Heart right ventricle (tissue), 16 donors: ENCODE results near the gene KCNMA1. TPM values are rescaled to one million over a fixed set of nuclear protein-coding genes. Genes with fewer than 3 reads are reported as not detected.

Source experiments
- ATAC-seq, 8 donors: fragments of 200-7000 bp; cut with Tn5 transposase; one replicate each; pipeline ENCODE4 v1.9.1; 2020; ENCODE audit warnings: mild to moderate bottlenecking in 8 of 8, moderate library complexity in 8 of 8, moderate number of reproducible peaks in 1 of 8
- DNase-seq, 2 donors: peaks; one replicate each; pipeline ENCODE4 v3.0.0-alpha.2; 2020
- H3K27ac ChIP-seq, 10 donors: fragments of 200-600 bp; sonication (generic) in 2 of 10; one replicate each; pipeline versions ENCODE4 v1.5.0 to v1.8.0; 2020 to 2022; ENCODE audit warnings: mild to moderate bottlenecking in 3 of 10
- H3K27me3 ChIP-seq, 7 donors: fragments of 200-600 bp; one replicate each; pipeline ENCODE4 v1.8.0; 2021 to 2022; ENCODE audit warnings: mild to moderate bottlenecking in 2 of 7
- H3K36me3 ChIP-seq, 9 donors: fragments of 200-600 bp; sonication (generic) in 1 of 9; one replicate each; pipeline versions ENCODE4 v1.5.0 to v1.8.0; 2020 to 2022; ENCODE audit warnings: mild to moderate bottlenecking in 2 of 9
- H3K4me1 ChIP-seq, 9 donors: fragments of 200-600 bp; sonication (generic) in 1 of 9; one replicate each; pipeline versions ENCODE4 v1.5.0 to v1.8.0; 2020 to 2022; ENCODE audit warnings: mild to moderate bottlenecking in 4 of 9
- H3K4me3 ChIP-seq, 10 donors: fragments of 200-600 bp; sonication (generic) in 2 of 10; one replicate each; pipeline versions ENCODE4 v1.5.0 to v1.8.0; 2020 to 2022; ENCODE audit warnings: mild to moderate bottlenecking in 7 of 10, moderate library complexity in 2 of 10
- H3K9me3 ChIP-seq, 11 donors: fragments of 200-600 bp in 10 of 11; sonication (generic) in 2 of 11; one replicate each; pipeline versions ENCODE4 v1.5.0 to v1.8.0; 2013 to 2022; ENCODE audit warnings: mild to moderate bottlenecking in 2 of 11, control low read depth in 1 of 11, moderate library complexity in 1 of 11
- WGBS, 2 donors: extraction: QIAGEN DNeasy Blood & Tissue Kit; methylation state at CpG; one replicate each; pipeline ENCODE4 v1.1.7; 2013; ENCODE audit warnings: inconsistent platforms in 1 of 2; 5-methylcytosine and 5-hydroxymethylcytosine counted together
- intact Hi-C, 10 donors: fragments of 100-400 bp; cut with DNase I; formaldehyde crosslinking; loops; one replicate each; pipeline versions ENCODE4 v1.11.1 to v1.14.2; 2022
- polyA plus RNA-seq, 2 donors: library from polyadenylated mRNA; stranded (reverse); fragments of 200-250 nt; gene quantifications; one replicate each; pipeline ENCODE4 v1.2.3, GENCODE V29; 2013
- total RNA-seq, 10 donors: library from RNA; stranded (reverse); fragmentation: NEBNext Ultra II Directional in 3 of 10; extraction: Animal tissue kit (Norgen Biotek cat#: 25700) in 3 of 10; gene quantifications; one replicate each; pipeline versions ENCODE4 v1.2.1 to v1.2.4, GENCODE V29; 2021 to 2023
- TF ChIP-seq, protein P1 (sequence below), 9 donors: fragments of 200-600 bp; sonication (generic) in 2 of 9; IDR thresholded peaks; one replicate each; pipeline versions ENCODE4 v1.5.0 to v1.8.0; 2021 to 2022; ENCODE audit warnings: antibody characterized with exemption in 9 of 9, mild to moderate bottlenecking in 5 of 9, moderate library complexity in 1 of 9
- donor health status: Arrhythmogenic right ventricular cardiomyopathy.
- donor health status: ischemic (EF 13 %, LVEDD 7.1; RV severe dilation, severe dysfunction).
- donor health status: healthy with polysubstance abuse.
- donor health status: DM: no; HTN: yes; CAD: no.
- donor health status: DM: no; HTN: no; CAD: no.
- donor health status: ischemic (EF 25% LVEDD 6.9; RV normal size, moderate dysfunction).
- donor health status: ischemic (EF 25% LVEDD 5.7; RV mildly dilated, moderate dysfunction).
- donor health status: healthy.
- donor health status: DM: yes; HTN: yes; CAD: no.
- donor health status: Ischemic cardiomyopathy.
- donor health status: ischemic (EF 35%, LVEDD 5.7; RV mildly dilated, moderate dysfunction).
- donor health status: nonischemic (EF 11% LVEDD 7.7; RV severe dilation, severe dysfunction).
- donor health status: DM: yes; HTN: yes; CAD: no.
- donor health status: PGD.
- donor health status: ischemic (EF 29% LVEDD 5.4; RV normal size, mild dysfunction).
- donor health status: nonischemic (EF 23%, LVEDD 6.1; RV moderate dilation, normal function).

The KCNMA1 gene
- total and polyA plus RNA-seq, 12 donors: 0.59 to 5.3 (median 1.6) TPM

DNA sequence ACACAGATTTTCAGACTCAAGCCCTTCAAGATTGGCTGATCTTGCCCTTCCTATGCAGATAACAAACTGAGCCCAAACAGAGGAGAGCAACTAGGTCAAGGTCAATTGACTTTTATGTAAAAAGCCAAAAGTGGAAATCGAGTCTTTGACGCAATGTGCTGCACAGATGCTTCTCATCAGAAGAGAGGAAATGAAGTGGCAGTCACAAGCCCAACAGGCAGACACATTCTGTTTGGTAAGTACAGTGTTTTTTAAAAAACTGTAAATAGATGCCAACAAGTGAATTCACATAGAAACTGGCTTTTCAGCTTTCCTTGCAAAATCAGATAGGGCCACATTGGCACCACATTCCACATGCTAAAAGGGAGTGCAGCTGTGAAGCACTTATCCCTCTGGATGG, 606.6 kb downstream of the KCNMA1 start:
- peaks cover 0 to 20% (median 0%) of the 10 kb centered on the region in 9 donors for H3K4me1 ChIP-seq
- H3K36me3 ChIP-seq: no peaks in the 10 kb centered on the region
- H3K27ac ChIP-seq: no peak overlapping the region
- TF ChIP-seq, protein P1, sequence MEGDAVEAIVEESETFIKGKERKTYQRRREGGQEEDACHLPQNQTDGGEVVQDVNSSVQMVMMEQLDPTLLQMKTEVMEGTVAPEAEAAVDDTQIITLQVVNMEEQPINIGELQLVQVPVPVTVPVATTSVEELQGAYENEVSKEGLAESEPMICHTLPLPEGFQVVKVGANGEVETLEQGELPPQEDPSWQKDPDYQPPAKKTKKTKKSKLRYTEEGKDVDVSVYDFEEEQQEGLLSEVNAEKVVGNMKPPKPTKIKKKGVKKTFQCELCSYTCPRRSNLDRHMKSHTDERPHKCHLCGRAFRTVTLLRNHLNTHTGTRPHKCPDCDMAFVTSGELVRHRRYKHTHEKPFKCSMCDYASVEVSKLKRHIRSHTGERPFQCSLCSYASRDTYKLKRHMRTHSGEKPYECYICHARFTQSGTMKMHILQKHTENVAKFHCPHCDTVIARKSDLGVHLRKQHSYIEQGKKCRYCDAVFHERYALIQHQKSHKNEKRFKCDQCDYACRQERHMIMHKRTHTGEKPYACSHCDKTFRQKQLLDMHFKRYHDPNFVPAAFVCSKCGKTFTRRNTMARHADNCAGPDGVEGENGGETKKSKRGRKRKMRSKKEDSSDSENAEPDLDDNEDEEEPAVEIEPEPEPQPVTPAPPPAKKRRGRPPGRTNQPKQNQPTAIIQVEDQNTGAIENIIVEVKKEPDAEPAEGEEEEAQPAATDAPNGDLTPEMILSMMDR (IDR thresholded peaks at IDR 0.05): no peak
- no peaks in the 10 kb centered on the region for H3K9me3 ChIP-seq
- peaks cover 0 to 31% (median 11%) of the 10 kb centered on the region in 7 donors for H3K27me3 ChIP-seq
- no peak overlapping the region for H3K4me3 ChIP-seq
- 58 to 65% methylated on average over 2 of the region's 2 CpGs for WGBS, 2 donors
- no peak for DNase-seq
- intact Hi-C loops: no loop called here
- no peak for ATAC-seq

- ATAC-seq: no peak
- TF ChIP-seq, protein P1 (IDR thresholded peaks at IDR 0.05): no peak
- WGBS, 2 donors: 81 to 89% methylated on average over 4 of the region's 4 CpGs
Observed at GRCh38 chr10:77029777-77030717, 607.6 kb downstream of the KCNMA1 start.

GRCh38 chr10:77028042-77028441, 609.6 kb downstream of the KCNMA1 start:
- intact Hi-C loops: no loop called here
- DNase-seq (no peak), ATAC-seq (no peak)
- Histone ChIP-seq H3K4me3 (no peak overlapping the region), H3K36me3 (no peaks in the 10 kb centered on the region), H3K4me1 (peaks cover 0 to 20% (median 0%) of the 10 kb centered on the region in 9 donors), H3K9me3 (no peaks in the 10 kb centered on the region), H3K27me3 (peaks cover 0 to 11% (median 6%) of the 10 kb centered on the region in 7 donors), H3K27ac (no peak overlapping the region)
- TF ChIP-seq, protein P1 (IDR thresholded peaks at IDR 0.05): no peak
- 78 to 91% methylated on average over 6 of the region's 6 CpGs for WGBS, 2 donors

More at GRCh38 chr10:77029777-77030717, 607.6 kb downstream of the KCNMA1 start:
- no peak overlapping the region for H3K27ac ChIP-seq
- peaks cover 0 to 29% (median 11%) of the 10 kb centered on the region in 7 donors for H3K27me3 ChIP-seq
- no peaks in the 10 kb centered on the region for H3K9me3 ChIP-seq
- no peak overlapping the region for H3K4me3 ChIP-seq
- DNase-seq: no peak
- intact Hi-C loops: no loop called here
- no peaks in the 10 kb centered on the region for H3K36me3 ChIP-seq
- peaks cover 0 to 20% (median 0%) of the 10 kb centered on the region in 9 donors for H3K4me1 ChIP-seq

DNA sequence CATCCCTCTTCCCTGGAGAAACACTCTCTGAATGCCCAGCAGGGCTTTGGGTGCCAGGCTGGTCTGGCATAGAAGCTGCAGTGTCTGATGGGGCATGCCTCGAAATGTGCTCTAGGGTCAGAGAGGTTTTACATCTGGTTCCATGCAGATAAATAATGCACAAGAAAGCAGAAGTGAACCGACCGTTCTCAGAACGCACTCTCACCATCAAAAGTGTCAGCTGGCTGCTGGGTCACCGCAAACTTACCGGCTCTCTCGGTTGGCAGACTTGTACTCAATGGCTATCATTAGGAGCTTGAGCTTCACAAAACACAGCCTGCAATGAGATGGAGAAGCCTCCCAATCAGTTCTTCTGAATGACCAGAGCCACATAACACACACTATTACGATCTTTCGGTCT, 610.0 kb downstream of the KCNMA1 start:
- peaks cover 0 to 15% (median 7%) of the 10 kb centered on the region in 7 donors for H3K27me3 ChIP-seq
- peaks cover 0 to 18% (median 0%) of the 10 kb centered on the region in 9 donors for H3K4me1 ChIP-seq
- DNase-seq (no peak), ATAC-seq (no peak)
- no peaks in the 10 kb centered on the region for H3K36me3 ChIP-seq
- no peak overlapping the region for H3K27ac ChIP-seq
- H3K4me3 ChIP-seq: no peak overlapping the region
- WGBS, 2 donors: 86 to 88% methylated on average over 9 of the region's 9 CpGs
- no peaks in the 10 kb centered on the region for H3K9me3 ChIP-seq
- TF ChIP-seq, protein P1 (IDR thresholded peaks at IDR 0.05): no peak
- intact Hi-C loops: no loop called here
